ENCODE measurements around the gene JAZF1.

JAZF1 gene

GRCh38 chr7:28149291-28150101, 31.1 kb downstream of the JAZF1 start:
- no peak overlapping the region for H3K4me3 ChIP-seq (ENCODE audit: low read depth, low read length)
- no peak for TF ChIP-seq CTCF (IDR thresholded peaks at IDR 0.05; ENCODE audit: low read depth, low read length)

- H3K4me3 ChIP-seq (ENCODE audit: low read depth, low read length): no peak overlapping the region
- no peak for TF ChIP-seq CTCF (IDR thresholded peaks at IDR 0.05; ENCODE audit: low read depth, low read length)
Observed at GRCh38 chr7:28145931-28146330, 34.7 kb downstream of the JAZF1 start.

GRCh38 chr7:28145090-28145626, 35.4 kb downstream of the JAZF1 start:
- H3K4me3 ChIP-seq (ENCODE audit: low read depth, low read length): no peak overlapping the region

GRCh38 chr7:28144266-28144665, 36.3 kb downstream of the JAZF1 start:
- no peak for TF ChIP-seq CTCF (IDR thresholded peaks at IDR 0.05; ENCODE audit: low read depth, low read length)
- H3K4me3 ChIP-seq (ENCODE audit: low read depth, low read length): no peak overlapping the region

More at GRCh38 chr7:28145090-28145626, 35.4 kb downstream of the JAZF1 start:
- no peak for TF ChIP-seq CTCF (IDR thresholded peaks at IDR 0.05; ENCODE audit: low read depth, low read length)

GRCh38 chr7:28142650-28143049, 37.9 kb downstream of the JAZF1 start:
- H3K4me3 ChIP-seq (ENCODE audit: low read depth, low read length): no peak overlapping the region
- TF ChIP-seq CTCF (IDR thresholded peaks at IDR 0.05; ENCODE audit: low read depth, low read length): 0 out of 2 replicates have a peak, but pooled peaks have one; percentile 6

GRCh38 chr7:28140979-28141378, 39.6 kb downstream of the JAZF1 start:
- H3K4me3 ChIP-seq (ENCODE audit: low read depth, low read length): no peak overlapping the region
- no peak for TF ChIP-seq CTCF (IDR thresholded peaks at IDR 0.05; ENCODE audit: low read depth, low read length)

- TF ChIP-seq CTCF (IDR thresholded peaks at IDR 0.05; ENCODE audit: low read depth, low read length): no peak
- H3K4me3 ChIP-seq (ENCODE audit: low read depth, low read length): no peak overlapping the region
Observed at GRCh38 chr7:28138837-28139236, 41.8 kb downstream of the JAZF1 start.
